ENCODE measurements around the gene AAK1. TPM values are rescaled to one million over a fixed set of nuclear protein-coding genes. Genes with fewer than 3 reads are reported as not detected.

The AAK1 gene
- total and polyA plus RNA-seq, 4 experiments from 2014 or later: 27.6 to 225 (median 175) TPM

DNA sequence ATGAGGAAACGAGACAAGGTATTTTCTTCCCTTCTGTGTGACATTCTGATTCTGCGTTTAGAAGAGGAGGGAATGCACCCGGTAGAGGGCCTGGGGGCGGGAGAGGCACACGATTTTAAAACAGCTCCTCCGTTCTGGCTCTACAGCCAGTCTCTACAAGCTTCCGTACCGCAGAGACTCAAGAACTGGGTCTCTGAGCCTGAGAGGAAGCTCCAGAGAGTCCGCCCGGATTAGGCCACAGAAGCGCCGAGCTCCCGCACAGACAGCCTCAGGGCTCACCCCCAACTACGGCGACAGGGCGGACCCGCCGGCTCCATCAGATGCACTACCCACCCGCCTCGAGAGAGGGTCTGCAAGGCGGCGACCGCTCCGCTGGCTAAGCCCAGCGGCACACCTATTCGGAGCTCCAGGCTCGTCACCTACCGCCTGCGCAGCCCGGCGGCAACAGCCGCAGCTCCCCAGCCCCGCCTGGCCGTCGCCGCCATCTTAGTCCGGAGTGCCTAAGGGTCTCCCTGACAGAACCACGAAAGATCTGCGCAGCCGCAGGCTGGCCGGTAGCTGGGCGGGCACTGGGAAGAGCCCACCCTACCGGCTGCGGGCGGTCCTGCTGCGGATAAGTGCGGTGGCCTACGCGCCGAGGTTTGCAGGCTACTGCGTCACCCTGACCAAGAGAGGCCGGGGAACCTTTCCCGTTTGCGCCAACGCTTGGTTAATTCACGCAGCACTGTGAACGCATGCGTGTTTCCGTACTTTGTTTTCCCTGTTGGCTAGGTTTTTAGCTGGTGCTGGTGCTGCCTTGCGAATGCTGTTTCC lies 206.4 kb downstream of the AAK1 start, which contains the start of gene NFU1:
NFU1 (minus strand) TSS at position 498 of the 813 bp plus-strand sequence; CDS start at position 485, 13 bp downstream.
- H3K4me3 ChIP-seq (ENCODE audit: low read length in 2 of 2): peak within 1 kb of the TSS; percentile 75 to 82

DNA sequence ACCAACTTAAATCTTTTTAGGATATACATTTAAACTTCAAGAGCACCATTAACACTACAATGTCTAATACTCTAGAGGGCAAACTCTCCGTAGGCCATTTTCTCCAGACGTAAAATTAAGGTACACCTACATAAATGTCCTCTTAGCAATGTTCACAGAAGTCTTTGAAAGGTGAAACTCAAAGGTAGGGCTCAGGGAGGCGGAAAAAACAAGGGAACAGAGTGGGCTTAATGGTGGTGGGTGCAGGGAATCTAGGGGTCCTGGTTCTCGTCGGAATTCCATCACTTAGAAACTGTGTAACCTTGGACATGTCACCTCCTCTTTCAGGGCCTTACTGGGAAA lies 207.0 kb downstream of the AAK1 start:
- peak overlapping the region; percentile 91 for H3K27ac ChIP-seq (ENCODE audit: low read depth, low read length)
- Mint-ChIP-seq H3K36me3 (peaks cover 3 to 17% of the 10 kb centered on the region in 2 donors), H3K27me3 (no peaks in the 10 kb centered on the region), H3K4me3 (peak overlapping the region; percentile 93 to 99 (median 98)), H3K9me3 (peaks cover 0 to 6% (median 0%) of the 10 kb centered on the region in 8 donors), H3K4me1 (peaks cover 26 to 52% (median 35%) of the 10 kb centered on the region in 4 donors), H3K27ac (peak overlapping the region; percentile 98 to 100 (median 99))
- H3K4me1 ChIP-seq (ENCODE audit: insufficient read depth, low read length): peaks cover 32% of the 10 kb centered on the region
- CTCF ChIA-PET (ENCODE audit: partially characterized antibody): interaction anchor here (0.7 to 2.4 kb wide), 19 partner anchors 8 to 458 kb away, joined by 3 to 10 read pairs (median 6); partner anchors contain the start of gene GFPT1
- no peaks in the 10 kb centered on the region for H3K36me3 ChIP-seq (ENCODE audit: insufficient read depth, low read length)
- intact Hi-C loops (cut with micrococcal nuclease): loop anchor here (2.0 to 5.0 kb wide), 3 partner anchors 24 to 391 kb away; partner anchors contain the start of gene GMCL1
- H3K27me3 ChIP-seq (ENCODE audit: insufficient read depth, low read length): no peaks in the 10 kb centered on the region
- DNase-seq: no peak
- POLR2A ChIA-PET (ENCODE audit: partially characterized antibody): interaction anchor here (0.7 to 3.0 kb wide), 33 partner anchors 9 to 1693 kb away, joined by 3 to 25 read pairs (median 5); partner anchors contain the start of genes AAK1, C1D, GFPT1 and GMCL1
- H3K9me3 ChIP-seq (ENCODE audit: control insufficient read depth in 1 of 2, low read length in 2 of 2): no peaks in the 10 kb centered on the region
- H3K4me3 ChIP-seq (ENCODE audit: low read length in 2 of 2): peak overlapping the region; percentile 75 to 82

More for the DNA sequence above, 206.4 kb downstream of the AAK1 start, which contains the start of gene NFU1:
- no peaks in the 10 kb centered on the region for H3K9me3 ChIP-seq (ENCODE audit: control insufficient read depth in 1 of 2, low read length in 2 of 2)
- H3K4me3 Mint-ChIP-seq: peak within 1 kb of the TSS; percentile 93 to 99 (median 98)
- H3K4me1 ChIP-seq (ENCODE audit: insufficient read depth, low read length): peaks cover 32% of the 10 kb centered on the region
- intact Hi-C loops (cut with micrococcal nuclease): loop anchor here (1.0 to 5.0 kb wide), 6 partner anchors 24 to 390 kb away; partner anchors contain the start of genes GFPT1 and GMCL1
- H3K27ac ChIP-seq (ENCODE audit: low read depth, low read length): peak within 1 kb of the TSS; percentile 91
- peaks cover 3 to 13% of the 10 kb centered on the region in 2 donors for H3K36me3 Mint-ChIP-seq
- H3K9me3 Mint-ChIP-seq: peaks cover 0 to 6% (median 0%) of the 10 kb centered on the region in 8 donors
- H3K27ac Mint-ChIP-seq: peak within 1 kb of the TSS; percentile 98 to 100 (median 99)
- peaks cover 26 to 48% (median 34%) of the 10 kb centered on the region in 4 donors for H3K4me1 Mint-ChIP-seq
- DNase-seq: peak; percentile 85 to 91 (median 89)
- H3K27me3 Mint-ChIP-seq: no peaks in the 10 kb centered on the region
- no peaks in the 10 kb centered on the region for H3K27me3 ChIP-seq (ENCODE audit: insufficient read depth, low read length)
- ChIA-PET POLR2A (ENCODE audit: partially characterized antibody) (interaction anchor here (0.7 to 3.0 kb wide), 47 partner anchors 8 to 1696 kb away, joined by 3 to 25 read pairs (median 4); partner anchors contain the start of genes AAK1, C1D, C2orf42 and GFPT1), CTCF (ENCODE audit: partially characterized antibody) (interaction anchor here (0.7 to 2.4 kb wide), 30 partner anchors 9 to 856 kb away, joined by 3 to 10 read pairs (median 4); partner anchors contain the start of genes C2orf42, GFPT1 and SNRPG)
- no peaks in the 10 kb centered on the region for H3K36me3 ChIP-seq (ENCODE audit: insufficient read depth, low read length)

DNA sequence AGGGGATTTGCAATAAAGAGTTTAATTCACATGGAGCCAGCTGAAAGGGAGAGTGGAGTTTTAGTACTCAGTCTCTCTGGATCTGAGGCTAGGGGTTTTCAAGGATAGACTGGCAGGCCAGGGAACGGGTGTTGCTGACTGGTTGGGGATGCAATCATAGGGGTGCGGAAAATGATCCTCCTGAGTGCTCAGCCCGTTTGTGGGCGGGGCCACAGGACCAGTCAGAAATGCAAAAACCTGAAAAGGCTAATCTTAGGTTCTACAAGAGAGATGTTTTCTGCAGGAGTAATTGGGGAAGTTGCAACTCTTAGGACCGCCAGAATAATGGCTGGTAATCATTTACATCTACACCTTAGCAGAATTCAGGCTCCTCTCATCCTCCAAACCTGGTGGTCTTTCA lies 208.8 kb downstream of the AAK1 start:
- no peak for DNase-seq
- Histone ChIP-seq H3K4me1 (ENCODE audit: insufficient read depth, low read length) (peaks cover 32% of the 10 kb centered on the region), H3K27me3 (ENCODE audit: insufficient read depth, low read length) (no peaks in the 10 kb centered on the region), H3K4me3 (ENCODE audit: low read length in 2 of 2) (no peak overlapping the region), H3K36me3 (ENCODE audit: insufficient read depth, low read length) (peaks cover 9% of the 10 kb centered on the region), H3K9me3 (ENCODE audit: control insufficient read depth in 1 of 2, low read length in 2 of 2) (no peaks in the 10 kb centered on the region), H3K27ac (ENCODE audit: low read depth, low read length) (no peak overlapping the region)
- Mint-ChIP-seq H3K27ac (peak overlapping the region in 4 of 7 donors; percentile 40 to 70 (median 58)), H3K4me1 (peaks cover 26 to 50% (median 35%) of the 10 kb centered on the region in 4 donors), H3K9me3 (peaks cover 0 to 6% (median 0%) of the 10 kb centered on the region in 8 donors), H3K27me3 (no peaks in the 10 kb centered on the region), H3K4me3 (peak overlapping the region in 6 of 8 donors; percentile 13 to 67 (median 44)), H3K36me3 (peaks cover 0 to 23% of the 10 kb centered on the region in 2 donors)
- CTCF ChIA-PET (ENCODE audit: partially characterized antibody): interaction anchor here (1.3 kb wide), 1 partner anchor 10 kb away, joined by 3 read pairs; no protein-coding TSS in a partner anchor
- POLR2A ChIA-PET (ENCODE audit: partially characterized antibody): no interaction called here
- intact Hi-C loops (cut with micrococcal nuclease): loop anchor here (5.0 kb wide), 2 partner anchors 43 to 393 kb away; partner anchors contain the start of gene GMCL1

DNA sequence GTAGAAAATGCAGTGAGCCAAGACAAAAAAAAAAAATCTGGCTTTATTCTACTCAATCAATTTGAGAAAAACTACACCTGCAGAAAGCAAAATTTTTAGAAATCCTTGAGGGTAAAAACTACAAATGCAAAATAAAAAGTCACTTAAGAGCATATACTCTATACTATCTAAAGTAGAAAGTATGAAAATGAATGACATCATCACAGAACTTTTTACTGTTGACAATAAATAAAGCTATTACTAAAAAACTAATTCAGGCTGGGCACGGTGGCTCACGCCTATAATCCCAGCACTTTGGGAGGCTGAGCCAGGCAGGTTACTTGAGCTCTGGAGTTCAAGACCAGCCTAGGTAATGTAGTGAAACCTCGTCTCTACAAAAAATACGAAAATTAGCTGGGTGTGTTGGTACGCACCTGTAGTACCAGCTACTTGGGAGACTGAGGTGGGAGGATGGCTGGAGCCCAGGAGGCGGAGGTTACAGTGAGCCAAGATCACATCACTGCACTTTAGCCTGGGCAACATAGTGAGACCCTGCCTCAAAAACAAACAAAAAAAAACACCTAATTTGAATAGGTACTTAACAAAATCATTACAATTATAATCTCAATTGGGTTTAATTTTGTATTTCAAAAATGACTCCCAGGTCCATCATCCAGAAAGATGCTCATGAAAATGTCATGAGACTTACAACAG lies 213.9 kb downstream of the AAK1 start:
- peaks cover 5 to 27% of the 10 kb centered on the region in 2 donors for H3K36me3 Mint-ChIP-seq
- Histone ChIP-seq H3K27ac (ENCODE audit: low read depth, low read length) (no peak overlapping the region), H3K27me3 (ENCODE audit: insufficient read depth, low read length) (no peaks in the 10 kb centered on the region), H3K4me3 (ENCODE audit: low read length in 2 of 2) (no peak overlapping the region), H3K36me3 (ENCODE audit: insufficient read depth, low read length) (peaks cover 10% of the 10 kb centered on the region), H3K9me3 (ENCODE audit: control insufficient read depth in 1 of 2, low read length in 2 of 2) (no peaks in the 10 kb centered on the region), H3K4me1 (ENCODE audit: insufficient read depth, low read length) (peaks cover 2% of the 10 kb centered on the region)
- peaks cover 3 to 10% (median 7%) of the 10 kb centered on the region in 4 donors for H3K4me1 Mint-ChIP-seq
- H3K27ac Mint-ChIP-seq: peak overlapping the region in 2 of 7 donors; percentile 56 to 62
- intact Hi-C loops (cut with micrococcal nuclease): no loop called here
- POLR2A ChIA-PET (ENCODE audit: partially characterized antibody): no interaction called here
- no peak for DNase-seq
- H3K9me3 Mint-ChIP-seq: no peaks in the 10 kb centered on the region
- no peak overlapping the region for H3K4me3 Mint-ChIP-seq
- CTCF ChIA-PET (ENCODE audit: partially characterized antibody): no interaction called here
- H3K27me3 Mint-ChIP-seq: no peaks in the 10 kb centered on the region

DNA sequence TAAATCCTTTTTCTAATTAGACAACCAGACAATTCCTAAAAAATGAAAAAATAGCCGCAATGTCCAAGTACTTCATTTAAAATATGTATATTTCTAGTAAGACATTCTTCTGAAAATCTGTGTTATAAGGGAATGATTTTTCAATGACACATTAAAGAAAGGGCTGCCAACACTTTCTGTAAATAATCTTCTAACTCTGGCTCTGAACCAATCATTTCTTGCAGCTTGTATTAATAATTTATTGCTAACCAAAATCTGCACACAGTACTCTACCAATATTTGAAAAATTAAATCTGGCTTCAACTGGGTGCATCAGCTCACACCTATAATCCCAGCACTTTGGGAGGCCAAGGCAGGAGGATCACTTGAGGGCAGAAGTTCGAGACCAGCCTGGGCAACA lies 214.6 kb downstream of the AAK1 start:
- Histone ChIP-seq H3K27me3 (ENCODE audit: insufficient read depth, low read length) (no peaks in the 10 kb centered on the region), H3K4me3 (ENCODE audit: low read length in 2 of 2) (no peak overlapping the region), H3K36me3 (ENCODE audit: insufficient read depth, low read length) (peaks cover 10% of the 10 kb centered on the region), H3K27ac (ENCODE audit: low read depth, low read length) (no peak overlapping the region), H3K9me3 (ENCODE audit: control insufficient read depth in 1 of 2, low read length in 2 of 2) (no peaks in the 10 kb centered on the region), H3K4me1 (ENCODE audit: insufficient read depth, low read length) (no peaks in the 10 kb centered on the region)
- Mint-ChIP-seq H3K27ac (peak overlapping the region in 1 of 7 donors; percentile 56), H3K4me3 (no peak overlapping the region), H3K9me3 (no peaks in the 10 kb centered on the region), H3K4me1 (peaks cover 1 to 4% (median 4%) of the 10 kb centered on the region in 4 donors), H3K27me3 (no peaks in the 10 kb centered on the region), H3K36me3 (peaks cover 5 to 29% of the 10 kb centered on the region in 2 donors)
- ChIA-PET CTCF (ENCODE audit: partially characterized antibody) (interaction anchor here (1.4 kb wide), 1 partner anchor 8 kb away, joined by 8 read pairs; the partner anchor contains the start of gene NFU1), POLR2A (ENCODE audit: partially characterized antibody) (no interaction called here)
- intact Hi-C loops (cut with micrococcal nuclease): no loop called here
- no peak for DNase-seq

DNA sequence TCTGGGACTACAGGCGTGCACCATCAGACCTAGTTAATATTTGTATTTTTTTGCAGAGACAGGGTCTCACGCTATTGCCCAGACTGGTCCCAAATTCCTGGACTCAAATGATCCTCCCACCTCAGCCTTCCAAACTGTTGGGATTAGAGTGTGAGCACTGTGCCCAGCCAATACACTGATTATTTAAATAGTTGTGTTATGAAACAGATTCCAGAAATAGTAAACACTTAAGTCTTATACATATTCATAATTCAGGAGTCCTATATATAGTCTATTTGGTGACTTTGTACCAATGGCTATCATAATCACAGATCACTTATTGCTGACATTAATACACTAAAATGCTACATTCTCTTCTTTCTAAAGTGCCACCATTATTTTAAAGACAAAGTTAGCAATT lies 219.1 kb downstream of the AAK1 start:
- H3K27ac Mint-ChIP-seq: no peak overlapping the region
- H3K4me1 ChIP-seq (ENCODE audit: insufficient read depth, low read length): no peaks in the 10 kb centered on the region
- H3K27me3 ChIP-seq (ENCODE audit: insufficient read depth, low read length): no peaks in the 10 kb centered on the region
- no peak overlapping the region for H3K4me3 ChIP-seq (ENCODE audit: low read length in 2 of 2)
- H3K36me3 Mint-ChIP-seq: peaks cover 9 to 34% of the 10 kb centered on the region in 2 donors
- peaks cover 0 to 8% (median under 1%) of the 10 kb centered on the region in 4 donors for H3K4me1 Mint-ChIP-seq
- H3K27ac ChIP-seq (ENCODE audit: low read depth, low read length): no peak overlapping the region
- intact Hi-C loops (cut with micrococcal nuclease): no loop called here
- CTCF ChIA-PET (ENCODE audit: partially characterized antibody): interaction anchor here (1.1 kb wide), 1 partner anchor 10 kb away, joined by 3 read pairs; no protein-coding TSS in a partner anchor
- no peaks in the 10 kb centered on the region for H3K9me3 Mint-ChIP-seq
- H3K36me3 ChIP-seq (ENCODE audit: insufficient read depth, low read length): peaks cover 4% of the 10 kb centered on the region
- POLR2A ChIA-PET (ENCODE audit: partially characterized antibody): no interaction called here
- H3K27me3 Mint-ChIP-seq: no peaks in the 10 kb centered on the region
- H3K9me3 ChIP-seq (ENCODE audit: control insufficient read depth in 1 of 2, low read length in 2 of 2): no peaks in the 10 kb centered on the region
- DNase-seq: no peak
- H3K4me3 Mint-ChIP-seq: no peak overlapping the region
